ENCODE measurements around the gene LAMA4.

Gene LAMA4

GRCh38 chr6:112237595-112237994, 16.8 kb downstream of the LAMA4 start:
- DNase-seq, result no peak

- DNase-seq, result no peak
Observed at GRCh38 chr6:112237066-112237465, 17.3 kb downstream of the LAMA4 start.

GRCh38 chr6:112235956-112236355, 18.4 kb downstream of the LAMA4 start:
- DNase-seq, result no peak

DNA sequence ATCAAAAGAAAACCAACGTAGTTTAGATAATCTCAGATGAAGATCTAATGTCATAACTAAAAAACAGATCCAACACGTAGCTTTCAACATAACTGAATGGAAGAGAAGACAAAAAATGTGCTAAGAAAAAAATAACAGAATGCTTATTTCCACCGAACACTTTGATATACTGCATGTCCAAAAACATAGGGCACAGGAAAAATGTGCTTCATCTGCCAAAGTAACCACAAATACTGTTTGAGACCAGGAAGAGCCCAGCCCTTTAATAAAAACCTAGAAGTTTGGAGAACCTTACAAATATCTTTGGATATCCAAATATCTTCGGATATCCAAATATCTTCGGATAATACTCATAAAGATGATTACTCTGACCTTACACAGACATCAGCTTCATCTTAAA, 19.8 kb downstream of the LAMA4 start:
- DNase-seq, result no peak

DNA sequence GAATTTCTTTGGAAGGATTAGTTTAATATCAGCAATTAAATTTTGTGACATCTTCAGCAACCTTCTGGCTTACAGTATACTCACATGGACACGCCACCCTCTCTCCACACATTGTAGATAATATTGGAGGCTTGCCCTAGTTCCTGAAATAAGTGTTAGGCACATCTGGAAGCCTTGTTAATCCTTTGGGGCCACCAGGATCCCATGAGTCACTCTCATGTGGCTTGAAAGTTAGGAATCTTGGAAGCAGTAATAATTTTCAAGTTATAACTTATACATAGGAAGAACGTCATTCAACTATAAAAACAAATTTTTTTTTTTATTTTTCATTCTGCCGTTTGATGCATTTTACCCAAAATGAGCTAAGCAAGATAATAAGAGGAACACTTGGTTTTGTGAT, 20.5 kb downstream of the LAMA4 start:
- no peak for DNase-seq

GRCh38 chr6:112232845-112233256, 21.5 kb downstream of the LAMA4 start:
- no peak for DNase-seq

- DNase-seq, result no peak
Observed at GRCh38 chr6:112231594-112232060, 22.7 kb downstream of the LAMA4 start.

GRCh38 chr6:112231164-112231563, 23.2 kb downstream of the LAMA4 start:
- no peak for DNase-seq

GRCh38 chr6:112228480-112229332, 25.7 kb downstream of the LAMA4 start:
- DNase-seq, result no peak

GRCh38 chr6:112227992-112228391, 26.4 kb downstream of the LAMA4 start:
- no peak for DNase-seq

DNA sequence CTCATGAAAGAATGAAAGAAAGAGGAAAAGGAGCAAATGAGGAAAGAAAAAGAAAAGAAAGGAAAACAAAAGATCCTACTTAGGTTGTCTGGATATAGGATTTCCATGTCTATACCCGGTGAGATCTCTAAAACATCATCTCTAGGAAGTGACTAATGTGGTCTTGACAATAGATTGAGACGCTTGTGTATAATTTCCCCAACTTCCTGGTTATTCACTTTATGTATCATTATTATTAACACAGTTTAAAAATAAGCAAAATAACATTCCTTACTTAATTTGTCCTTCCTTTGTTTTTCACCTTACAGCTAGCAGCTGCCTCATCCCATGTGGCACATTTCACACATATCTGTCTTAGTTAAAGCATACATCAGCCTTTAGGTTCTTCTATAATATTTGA, 27.0 kb downstream of the LAMA4 start:
- no peak for DNase-seq

DNA sequence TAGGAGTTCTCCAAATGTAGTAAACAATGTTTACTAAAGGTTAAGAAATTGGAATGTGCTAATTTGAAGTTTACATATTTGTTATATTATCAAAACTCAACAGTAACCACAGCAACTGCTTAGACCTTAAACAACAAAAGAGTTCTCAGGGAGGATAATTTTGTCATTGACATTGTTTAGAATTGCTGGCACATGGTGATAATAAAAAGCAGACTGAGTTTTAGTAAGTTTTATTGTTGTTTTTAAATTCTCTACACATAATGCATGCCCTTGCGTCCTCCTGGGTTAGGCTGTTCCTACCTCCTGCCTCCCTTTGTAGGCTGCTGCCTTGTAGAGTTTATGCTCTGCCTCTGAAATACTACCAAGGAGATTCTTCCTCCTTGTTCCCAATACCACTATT, 28.7 kb downstream of the LAMA4 start:
- no peak for DNase-seq

- no peak for DNase-seq
Observed at GRCh38 chr6:112224088-112224487, 30.3 kb downstream of the LAMA4 start.

DNA sequence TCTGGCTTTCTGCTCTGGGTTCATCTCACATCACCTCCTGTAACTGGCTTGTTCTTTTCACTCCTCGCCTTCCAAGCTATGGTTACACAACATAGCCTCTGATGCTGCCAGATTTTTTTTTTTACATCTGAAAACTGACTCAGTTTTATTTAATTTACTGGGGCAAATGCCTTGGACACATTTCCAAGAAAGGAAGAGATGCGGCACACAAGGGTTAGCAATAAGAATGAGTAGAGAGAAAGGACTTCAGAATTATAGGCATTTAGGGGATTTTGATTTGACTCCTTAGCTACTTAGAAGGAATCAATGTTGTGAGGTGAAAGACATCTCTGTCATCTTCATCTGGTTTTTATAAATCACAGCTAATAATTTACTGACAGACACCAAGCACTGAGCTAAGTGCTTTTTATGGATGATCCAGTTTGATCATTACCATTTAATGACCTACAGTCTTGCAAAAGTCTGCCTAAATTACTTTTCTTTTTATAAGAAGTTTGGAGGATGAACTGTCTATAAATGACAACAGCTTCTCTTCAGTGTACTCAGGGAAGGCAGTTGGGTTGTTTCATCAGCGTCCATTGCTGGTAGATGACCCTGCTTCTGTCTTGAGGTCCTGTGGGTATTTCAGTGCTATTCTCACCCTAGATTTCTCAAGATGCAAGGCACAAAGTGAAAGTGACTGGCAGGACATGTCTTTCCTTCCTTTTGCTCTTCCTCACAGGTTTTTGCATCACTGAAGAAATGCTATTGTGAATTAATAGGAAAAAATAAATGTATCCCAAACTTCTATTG, 31.1 kb downstream of the LAMA4 start:
- DNase-seq, result no peak

- DNase-seq, result no peak
Observed at GRCh38 chr6:112221981-112222852, 32.1 kb downstream of the LAMA4 start.

GRCh38 chr6:112221561-112221960, 32.8 kb downstream of the LAMA4 start:
- DNase-seq, result no peak

GRCh38 chr6:112218563-112218962, 35.8 kb downstream of the LAMA4 start:
- DNase-seq, result no peak

DNA sequence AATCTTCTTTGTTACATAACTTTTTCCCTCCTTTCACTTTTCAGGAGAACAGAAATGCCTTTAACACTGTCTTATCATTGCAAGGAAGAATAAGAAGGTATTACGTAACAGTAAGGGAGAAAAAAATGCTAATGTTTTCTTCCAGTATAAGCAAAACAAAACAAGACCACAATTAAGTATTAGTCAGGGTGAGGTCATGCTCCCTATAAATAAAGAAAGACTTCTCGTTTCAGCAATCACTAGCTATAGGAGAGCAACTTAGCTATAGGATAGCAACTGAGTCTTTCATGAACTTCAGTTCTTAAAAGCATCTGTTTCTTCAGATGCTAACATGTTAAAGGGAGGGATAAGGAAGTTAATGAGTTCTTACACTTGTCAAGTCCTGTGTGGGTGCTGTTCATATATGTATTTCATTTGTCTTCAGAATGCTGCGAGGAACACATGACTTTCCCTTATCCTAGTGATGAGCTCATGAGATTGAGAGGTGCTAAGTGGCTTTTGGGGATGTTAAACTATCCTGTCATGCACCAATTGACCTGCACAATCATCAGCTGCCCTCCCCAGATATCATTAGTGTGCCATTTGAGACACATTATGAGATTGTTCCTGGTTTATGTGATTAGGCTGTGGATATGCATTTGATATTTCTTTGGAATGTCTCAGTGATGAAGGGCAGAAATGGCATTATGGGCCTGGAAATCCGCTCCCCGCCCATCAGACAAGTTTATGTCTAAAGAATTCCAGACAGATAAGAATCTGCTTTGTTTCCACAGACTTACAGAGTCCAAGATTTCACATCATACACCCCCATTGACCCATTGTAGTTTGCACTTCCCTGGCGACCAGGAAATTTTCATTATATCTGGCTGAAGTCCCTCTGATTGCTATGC, 37.5 kb downstream of the LAMA4 start:
- no peak for DNase-seq

GRCh38 chr6:112215488-112216284, 38.7 kb downstream of the LAMA4 start:
- no peak for DNase-seq

GRCh38 chr6:112214739-112215269, 39.6 kb downstream of the LAMA4 start:
- DNase-seq, result no peak

- no peak for DNase-seq
Observed at GRCh38 chr6:112210852-112211251, 43.5 kb downstream of the LAMA4 start.
